Choroid plexus epithelial cell (primary cell): Measurements from ENCODE around the gene POC1A.

Experiments used
- DNase-seq: peaks from one replicate; pipeline ENCODE4 v3.0.0-alpha.2; 2010; ENCODE audit warnings: low read depth
- H3K4me3 ChIP-seq: 2 replicates; pipeline ENCODE4 v1.5.1; 2011; ENCODE audit warnings: low read depth, mild to moderate bottlenecking, control low read depth, low read length, moderate library complexity
- CTCF ChIP-seq: conservative IDR thresholded peaks from 2 replicates; pipeline ENCODE4 v1.5.1; 2011; ENCODE audit warnings: low read depth, mild to moderate bottlenecking, control low read depth, inconsistent platforms, low read length, moderate library complexity

POC1A gene

GRCh38 chr3:52145736-52146110, 8.5 kb downstream of the POC1A start:
- TF ChIP-seq CTCF: no peak
- DNase-seq: no peak
- no peak overlapping the region for H3K4me3 ChIP-seq

- no peak overlapping the region for H3K4me3 ChIP-seq
- no peak for DNase-seq
- no peak for TF ChIP-seq CTCF
Measured at GRCh38 chr3:52144796-52145735, 9.2 kb downstream of the POC1A start.

- peak; percentile 96 for TF ChIP-seq CTCF
- no peak overlapping the region for H3K4me3 ChIP-seq
- peak; percentile 91 for DNase-seq
Measured at GRCh38 chr3:52144034-52144795, 10.0 kb downstream of the POC1A start.

GRCh38 chr3:52143616-52144015, 10.6 kb downstream of the POC1A start:
- DNase-seq: no peak
- no peak overlapping the region for H3K4me3 ChIP-seq
- TF ChIP-seq CTCF: no peak

- no peak for TF ChIP-seq CTCF
- H3K4me3 ChIP-seq: no peak overlapping the region
Measured at GRCh38 chr3:52143156-52143555, 11.1 kb downstream of the POC1A start.

GRCh38 chr3:52141751-52142150, 12.5 kb downstream of the POC1A start:
- no peak overlapping the region for H3K4me3 ChIP-seq
- DNase-seq: no peak
- TF ChIP-seq CTCF: no peak

More at GRCh38 chr3:52143156-52143555, 11.1 kb downstream of the POC1A start:
- no peak for DNase-seq
